IMR-90 (cell line): Measurements from ENCODE around the gene ALX4.

Experiments
- CEBPB ChIP-seq: IDR thresholded peaks from 2 replicates; pipeline ENCODE4 v1.6.1; 2012; ENCODE audit warnings: low read depth, low read length, improper control_type of control experiment
- CHD1 ChIP-seq: IDR thresholded peaks from 2 replicates; pipeline ENCODE4 v1.6.1; 2012; ENCODE audit warnings: low read depth, low read length, improper control_type of control experiment
- CTCF ChIP-seq: conservative IDR thresholded peaks from 2 replicates; pipeline ENCODE4 v1.5.1; 2012; ENCODE audit warnings: mild to moderate bottlenecking, low read depth, low read length, improper control_type of control experiment
- FOS ChIP-seq: fragments of 150-350 bp; IDR thresholded peaks from 2 replicates; pipeline ENCODE4 v1.6.1; 2016; ENCODE audit warnings: low read depth, low read length
- MXI1 ChIP-seq: IDR thresholded peaks from 2 replicates; pipeline ENCODE4 v1.6.1; 2012; ENCODE audit warnings: low read depth, mild to moderate bottlenecking, low read length, moderate library complexity, borderline replicate concordance
- NFE2L2 ChIP-seq: fragments of 150-350 bp; IDR thresholded peaks from 2 replicates; pipeline ENCODE4 v1.6.1; 2016; ENCODE audit warnings: low read depth, mild to moderate bottlenecking, low read length
- RAD21 ChIP-seq: IDR thresholded peaks from 2 replicates; pipeline ENCODE4 v1.6.1; 2012; ENCODE audit warnings: low read length, improper control_type of control experiment
- TF ChIP-seq, protein P1 (sequence below): fragments of 150-350 bp; IDR thresholded peaks from 2 replicates; pipeline ENCODE4 v1.6.1; 2017; ENCODE audit warnings: mild to moderate bottlenecking, antibody characterized with exemption, low read length, low read depth

DNA sequence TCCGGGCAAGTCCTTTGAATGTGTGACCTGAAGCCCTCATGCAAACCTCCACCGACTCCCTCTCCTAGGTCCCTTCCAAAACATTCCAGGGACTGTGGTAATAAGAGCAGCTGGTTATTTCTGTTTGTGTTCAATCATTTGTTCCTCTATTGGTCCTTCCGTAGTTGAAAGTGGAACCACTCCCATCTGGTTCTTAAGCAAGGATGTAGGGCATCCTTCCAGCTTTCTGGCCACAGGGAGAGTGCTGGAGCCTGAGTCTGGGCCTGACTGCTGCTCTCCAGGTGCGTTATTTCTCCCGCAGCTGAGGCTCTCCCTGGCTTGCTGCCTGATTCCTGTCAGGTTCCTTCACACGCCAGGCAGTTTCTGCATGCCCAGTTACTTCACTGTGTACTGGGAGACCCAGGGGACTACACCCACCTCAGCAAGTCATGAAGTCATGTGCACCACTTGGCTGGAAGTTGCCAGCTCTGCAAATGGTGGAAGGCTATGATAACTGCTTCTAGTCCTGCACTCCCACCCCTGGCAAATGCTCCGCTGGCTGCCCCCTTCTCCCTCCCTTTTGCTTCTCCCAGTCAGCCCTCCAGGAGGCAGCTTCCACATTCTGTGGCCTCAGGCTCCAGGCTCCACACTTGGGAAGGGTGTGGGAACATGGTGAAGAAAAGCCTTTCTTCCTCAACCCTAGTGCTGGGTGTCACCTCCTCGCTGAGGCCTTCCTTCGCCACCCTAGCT lies 4.0 kb upstream of the ALX4 start:
- TF ChIP-seq CTCF (no peak), NFE2L2 (no peak), CHD1 (no peak), CEBPB (no peak), MXI1 (no peak), RAD21 (no peak), FOS (no peak)
- TF ChIP-seq, protein P1, sequence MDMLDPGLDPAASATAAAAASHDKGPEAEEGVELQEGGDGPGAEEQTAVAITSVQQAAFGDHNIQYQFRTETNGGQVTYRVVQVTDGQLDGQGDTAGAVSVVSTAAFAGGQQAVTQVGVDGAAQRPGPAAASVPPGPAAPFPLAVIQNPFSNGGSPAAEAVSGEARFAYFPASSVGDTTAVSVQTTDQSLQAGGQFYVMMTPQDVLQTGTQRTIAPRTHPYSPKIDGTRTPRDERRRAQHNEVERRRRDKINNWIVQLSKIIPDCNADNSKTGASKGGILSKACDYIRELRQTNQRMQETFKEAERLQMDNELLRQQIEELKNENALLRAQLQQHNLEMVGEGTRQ: no peak
